Keratinocyte (primary cell): ENCODE results near the gene NAMPT. TPM values are rescaled to one million over a fixed set of nuclear protein-coding genes. Genes with fewer than 3 reads are reported as not detected.

Experiments used
- DNase-seq: peaks from one replicate; pipeline ENCODE4 v3.0.0-alpha.2; 2011; ENCODE audit warnings: low read depth, missing footprints, low spot score
- FAIRE-seq: peaks from 2 replicates; lab custom pipeline; 2011; peaks lifted over from hg19 to GRCh38; lab: Jason Lieb, UNC
- H2AFZ ChIP-seq: 2 replicates; pipeline ENCODE4 v1.6.0; 2012; ENCODE audit warnings: low read length, control low read depth, inconsistent platforms; ENCODE audit not compliant: control insufficient read depth
- H3K27ac ChIP-seq: 2 replicates; pipeline ENCODE4 v1.5.1; 2011; ENCODE audit warnings: low read length; ENCODE audit not compliant: control insufficient read depth, insufficient read depth
- H3K27me3 ChIP-seq: 3 replicates; pipeline ENCODE4 v1.6.0; 2011; ENCODE audit warnings: low read length; ENCODE audit not compliant: control insufficient read depth, insufficient read depth; ENCODE audit errors: extremely low read depth
- H3K36me3 ChIP-seq, 2 experiments: 2 replicates in 1 of 2; 3 replicates in 1 of 2; pipeline ENCODE4 v1.5.1; 2011; ENCODE audit warnings: low read length in 2 of 2, mild to moderate bottlenecking in 1 of 2; ENCODE audit not compliant: control insufficient read depth in 2 of 2, insufficient read depth in 2 of 2; ENCODE audit errors: extremely low read depth in 1 of 2
- H3K4me1 ChIP-seq: 3 replicates; pipeline ENCODE4 v1.5.1; 2011; ENCODE audit warnings: low read length; ENCODE audit not compliant: control insufficient read depth, insufficient read depth; ENCODE audit errors: extremely low read depth
- H3K4me2 ChIP-seq: 3 replicates; pipeline ENCODE4 v1.6.0; 2011; ENCODE audit warnings: low read depth, low read length; ENCODE audit not compliant: control insufficient read depth, insufficient read depth; ENCODE audit errors: extremely low read depth
- H3K4me3 ChIP-seq, 3 experiments: fragments of 200-600 bp in 1 of 3; sonication (generic) in 1 of 3; 2 replicates in 2 of 3; 3 replicates in 1 of 3; pipeline ENCODE4 v1.5.1; 2011 to 2016; ENCODE audit warnings: low read length in 3 of 3, mild to moderate bottlenecking in 3 of 3, control low read depth in 2 of 3, inconsistent platforms in 1 of 3, low read depth in 1 of 3, mixed read lengths in 1 of 3, mixed run types in 1 of 3, moderate library complexity in 1 of 3; ENCODE audit not compliant: control insufficient read depth in 2 of 3, insufficient read depth in 2 of 3; ENCODE audit errors: extremely low read depth in 1 of 3
- H3K79me2 ChIP-seq: 2 replicates; pipeline ENCODE4 v1.6.0; 2012; ENCODE audit warnings: low read length; ENCODE audit not compliant: control insufficient read depth, insufficient read depth
- H3K9ac ChIP-seq: 3 replicates; pipeline ENCODE4 v1.6.0; 2011; ENCODE audit warnings: low read length; ENCODE audit not compliant: control insufficient read depth, insufficient read depth; ENCODE audit errors: extremely low read depth
- H3K9me1 ChIP-seq: 3 replicates; pipeline ENCODE4 v1.6.0; 2011; ENCODE audit warnings: low read length; ENCODE audit not compliant: control insufficient read depth, insufficient read depth; ENCODE audit errors: extremely low read depth
- H3K9me3 ChIP-seq: 2 replicates; pipeline ENCODE4 v1.5.1; 2012; ENCODE audit warnings: low read depth, low read length; ENCODE audit not compliant: control insufficient read depth
- H4K20me1 ChIP-seq: 3 replicates; pipeline ENCODE4 v1.6.0; 2011; ENCODE audit warnings: low read length; ENCODE audit not compliant: control insufficient read depth, insufficient read depth; ENCODE audit errors: extremely low read depth
- CTCF ChIP-seq, 3 experiments: IDR thresholded peaks in 1 of 3; conservative IDR thresholded peaks in 1 of 3; optimal IDR thresholded peaks in 1 of 3; 2 replicates in 2 of 3; 3 replicates in 1 of 3; pipeline versions ENCODE3 to v1.5.1; 2011; ENCODE audit warnings: low read length in 3 of 3, mild to moderate bottlenecking in 3 of 3, moderate library complexity in 2 of 3, control low read depth in 1 of 3, inconsistent platforms in 1 of 3; ENCODE audit not compliant: insufficient read depth in 2 of 3; ENCODE audit errors: extremely low read depth in 1 of 3
- EZH2 ChIP-seq: IDR thresholded peaks from one replicate; pipeline ENCODE4 v1.6.1; 2012; ENCODE audit warnings: inconsistent platforms, mild to moderate bottlenecking, low read length, moderate library complexity
- dilution Hi-C: fragments of 300-500 bp; cut with MboI; formaldehyde crosslinking; loops from one replicate; pipeline ENCODE4 v1.7.0; 2020; ENCODE audit warnings: low sequenced_read_pairs; ENCODE audit not compliant: extremely low pct_ligation_motif_present
- polyA plus RNA-seq, 5 experiments: library from polyadenylated mRNA; depleted of rRNA in 3 of 5; stranded (reverse) in 3 of 5; stranded (forward) in 1 of 5; unstranded in 1 of 5; fragments of >200 nt; gene quantifications; 1 replicate in 1 of 5; 2 replicates in 3 of 5; 3 replicates in 1 of 5; pipeline versions ENCODE4 v1.2.1 to v1.2.3, GENCODE V29; 2011 to 2012; ENCODE audit warnings: missing spikeins in 2 of 5, low read depth in 1 of 5, low replicate concordance in 1 of 5

NAMPT gene
- polyA plus RNA-seq, 1 donor (not counting 4 experiments of a cell fraction or from before 2014, with no cell fraction given) = 94.2 TPM

DNA sequence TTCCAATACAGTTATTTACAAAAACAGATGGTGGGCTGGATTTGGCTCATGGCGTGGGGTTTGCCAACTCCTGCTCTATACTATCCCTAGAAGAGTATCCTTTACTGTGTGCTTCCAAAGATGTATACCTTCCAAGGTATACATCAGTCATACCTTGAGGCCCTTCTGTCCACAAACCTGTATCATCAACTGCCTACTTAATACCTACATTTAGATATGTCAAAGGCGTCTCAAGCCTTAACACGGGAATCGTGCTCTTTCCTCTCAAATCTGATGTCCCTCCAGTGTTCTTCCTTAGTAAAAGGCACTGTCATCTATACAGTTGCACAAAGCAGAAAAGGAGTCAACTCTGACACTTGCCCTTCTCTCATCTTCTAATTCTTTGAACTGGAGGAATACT lies 36.9 kb downstream of the NAMPT start:
- H2AFZ ChIP-seq = no peak overlapping the region
- no peaks in the 10 kb centered on the region for H3K9me1 ChIP-seq
- no peak for FAIRE-seq

DNA sequence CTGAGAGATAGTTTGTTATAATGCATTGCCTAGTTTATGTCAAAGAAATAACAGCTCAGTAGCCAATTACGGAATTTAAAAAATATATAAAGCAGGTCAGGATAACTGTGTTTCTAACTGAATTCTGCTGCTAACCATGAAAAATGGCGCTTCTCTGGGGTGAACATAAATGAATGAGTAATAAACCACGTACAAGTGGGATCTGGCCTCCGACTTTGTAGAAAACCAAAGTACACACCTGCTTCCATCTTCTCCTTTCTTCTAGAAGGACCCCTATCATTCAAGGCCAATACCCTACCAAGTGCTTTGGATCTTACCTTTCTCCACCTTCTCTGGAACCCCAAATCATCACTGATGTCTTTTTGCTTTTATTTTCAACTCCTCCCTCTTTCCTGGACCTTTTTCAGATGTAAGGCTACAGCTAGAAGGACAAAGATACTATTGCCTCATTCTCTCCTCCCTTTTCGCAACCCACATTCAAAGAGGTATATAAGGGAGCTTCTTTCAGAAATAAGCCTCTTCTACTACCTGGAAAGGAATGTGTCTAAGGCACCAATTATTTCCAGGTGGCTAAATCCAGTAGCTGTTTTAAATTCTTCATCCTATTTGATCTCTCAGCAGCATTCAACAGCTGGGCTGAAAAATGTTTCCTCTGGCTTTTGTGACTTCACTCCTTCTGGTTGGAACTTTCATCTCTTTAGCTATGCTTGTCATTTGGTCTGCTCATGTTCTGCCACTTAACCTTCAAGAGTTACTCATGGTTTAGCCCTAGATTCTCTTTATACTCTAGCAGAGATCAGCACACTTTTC lies 37.7 kb downstream of the NAMPT start:
- Histone ChIP-seq H3K27me3 (no peaks in the 10 kb centered on the region), H3K9me1 (no peaks in the 10 kb centered on the region), H4K20me1 (no peaks in the 10 kb centered on the region), H3K9ac (no peak overlapping the region), H3K4me2 (no peak overlapping the region), H3K4me3 (no peak overlapping the region), H3K36me3 (peaks cover 4 to 11% of the 10 kb centered on the region in 2 experiments), H3K4me1 (no peaks in the 10 kb centered on the region), H2AFZ (no peak overlapping the region), H3K27ac (no peak overlapping the region), H3K79me2 (no peaks in the 10 kb centered on the region), H3K9me3 (no peaks in the 10 kb centered on the region)
- DNase-seq (no peak), FAIRE-seq (no peak)
- no peak for TF ChIP-seq CTCF (optimal IDR thresholded peaks at IDR 0.05 in 1 of 3, IDR thresholded peaks at IDR 0.05 in 1 of 3, conservative IDR thresholded peaks at IDR 0.05 in 1 of 3; ENCODE audit: extremely low read depth in 1 of 3, insufficient read depth in 2 of 3, low read length in 3 of 3)
- TF ChIP-seq EZH2 = no peak
- dilution Hi-C loops = no loop called here

More for the DNA sequence above, 36.9 kb downstream of the NAMPT start:
- Histone ChIP-seq H3K27ac (no peak overlapping the region), H3K79me2 (no peaks in the 10 kb centered on the region), H4K20me1 (no peaks in the 10 kb centered on the region), H3K4me3 (no peak overlapping the region), H3K27me3 (no peaks in the 10 kb centered on the region), H3K4me1 (no peaks in the 10 kb centered on the region), H3K9ac (no peak overlapping the region), H3K36me3 (peaks cover 4 to 11% of the 10 kb centered on the region in 2 experiments), H3K4me2 (no peak overlapping the region), H3K9me3 (no peaks in the 10 kb centered on the region)
- dilution Hi-C loops = no loop called here
- DNase-seq = no peak
- TF ChIP-seq EZH2 = no peak
- TF ChIP-seq CTCF (optimal IDR thresholded peaks at IDR 0.05 in 1 of 3, IDR thresholded peaks at IDR 0.05 in 1 of 3, conservative IDR thresholded peaks at IDR 0.05 in 1 of 3; ENCODE audit: extremely low read depth in 1 of 3, insufficient read depth in 2 of 3, low read length in 3 of 3) = no peak
